MM.1S (cell line): ENCODE measurements around the gene NCOA3.

Experiments
- CTCF ChIP-seq: fragments of 300-600 bp; sonication (generic); IDR thresholded peaks from 2 replicates; pipeline ENCODE4 v1.5.1; 2016; ENCODE audit warnings: antibody characterized with exemption, low read length, mixed read lengths
- EZH2 ChIP-seq: fragments of 300-600 bp; sonication (generic); optimal IDR thresholded peaks from 2 replicates; pipeline ENCODE3; 2017; ENCODE audit warnings: low read depth, mild to moderate bottlenecking, antibody characterized with exemption, low read length, mixed read lengths

GRCh38 chr20:47638851-47639250 lies 137.2 kb downstream of the NCOA3 start:
- TF ChIP-seq CTCF: no peak
- no peak for TF ChIP-seq EZH2
